HG02623 (cell line): ENCODE data around the gene TUB.

Source experiments
- ATAC-seq: cut with Tn5 transposase; IDR thresholded peaks from one replicate; pipeline ENCODE4 v1.9.1; 2021; ENCODE audit warnings: moderate library complexity; ENCODE audit not compliant: unreplicated experiment

Gene TUB

DNA sequence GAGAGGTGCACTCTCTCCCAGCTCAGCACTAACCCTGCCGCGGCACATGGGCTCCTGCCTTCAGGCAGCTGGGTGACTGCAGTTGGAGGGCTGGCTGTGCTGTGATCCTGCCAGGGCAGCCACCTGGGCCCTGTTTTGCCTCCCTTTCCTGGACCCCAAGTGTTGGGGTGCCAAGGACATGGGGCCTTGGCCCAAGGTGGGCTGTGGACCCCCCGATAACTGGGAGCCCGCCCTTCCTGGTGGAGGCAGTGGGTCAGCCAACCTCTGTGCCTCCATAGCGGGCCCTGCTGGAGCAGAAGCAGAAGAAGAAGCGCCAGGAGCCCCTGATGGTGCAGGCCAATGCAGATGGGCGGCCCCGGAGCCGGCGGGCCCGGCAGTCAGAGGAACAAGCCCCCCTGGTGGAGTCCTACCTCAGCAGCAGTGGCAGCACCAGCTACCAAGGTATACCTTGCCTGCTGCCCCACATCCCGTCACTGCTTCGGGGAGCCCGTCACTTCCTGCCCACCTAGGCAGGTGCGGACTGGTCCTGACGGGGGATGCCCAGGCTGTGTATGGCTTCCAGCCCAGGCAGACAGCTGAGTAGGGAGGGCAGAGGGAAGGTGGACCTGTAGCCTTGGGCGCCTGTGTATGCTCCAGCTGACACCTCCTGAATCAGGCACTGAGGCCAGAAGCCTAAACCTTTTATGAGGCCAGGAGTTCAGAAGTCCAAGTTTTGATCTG lies 8.9 kb downstream of the TUB start:
- ATAC-seq, result no peak

DNA sequence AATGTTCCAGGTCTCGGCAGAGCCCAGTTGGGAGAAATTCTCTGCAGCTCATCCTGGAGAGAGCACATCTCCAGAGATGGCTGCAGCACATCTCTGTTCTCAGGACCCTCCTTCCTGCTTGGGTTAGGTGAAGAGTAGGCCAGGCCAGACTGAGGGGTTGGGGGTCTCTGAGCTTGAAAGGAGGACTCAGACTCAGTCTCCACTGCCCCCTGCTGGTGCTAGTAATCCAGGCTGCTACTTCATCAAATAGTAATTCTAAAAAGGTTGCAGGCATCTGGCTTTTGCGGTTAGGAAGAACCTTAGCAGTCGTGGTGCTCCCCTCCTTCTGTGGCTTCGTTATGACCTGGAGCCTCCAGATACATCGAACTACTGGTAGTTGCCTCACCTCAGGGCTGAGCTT lies 9.7 kb downstream of the TUB start:
- no peak for ATAC-seq

DNA sequence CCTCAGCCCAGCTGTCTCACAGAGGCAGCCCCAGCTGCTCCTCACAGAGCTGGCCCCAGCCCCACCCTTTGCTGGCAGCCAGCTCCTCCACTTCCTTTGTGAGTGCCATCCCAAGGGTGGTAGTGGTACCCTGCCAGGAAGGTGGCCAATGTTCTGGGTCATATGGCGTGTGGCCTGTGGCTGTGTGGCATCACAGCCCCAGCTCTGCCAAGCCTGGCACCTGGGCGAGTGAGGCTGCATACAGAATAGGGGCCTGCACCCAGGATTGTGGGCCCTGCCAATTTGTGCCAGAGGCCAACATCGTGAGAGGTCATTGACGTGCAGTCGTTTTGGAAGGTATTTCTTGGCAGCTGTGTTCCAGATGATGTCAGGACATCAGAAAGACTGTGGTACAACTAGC lies 10.7 kb downstream of the TUB start:
- ATAC-seq, result no peak

DNA sequence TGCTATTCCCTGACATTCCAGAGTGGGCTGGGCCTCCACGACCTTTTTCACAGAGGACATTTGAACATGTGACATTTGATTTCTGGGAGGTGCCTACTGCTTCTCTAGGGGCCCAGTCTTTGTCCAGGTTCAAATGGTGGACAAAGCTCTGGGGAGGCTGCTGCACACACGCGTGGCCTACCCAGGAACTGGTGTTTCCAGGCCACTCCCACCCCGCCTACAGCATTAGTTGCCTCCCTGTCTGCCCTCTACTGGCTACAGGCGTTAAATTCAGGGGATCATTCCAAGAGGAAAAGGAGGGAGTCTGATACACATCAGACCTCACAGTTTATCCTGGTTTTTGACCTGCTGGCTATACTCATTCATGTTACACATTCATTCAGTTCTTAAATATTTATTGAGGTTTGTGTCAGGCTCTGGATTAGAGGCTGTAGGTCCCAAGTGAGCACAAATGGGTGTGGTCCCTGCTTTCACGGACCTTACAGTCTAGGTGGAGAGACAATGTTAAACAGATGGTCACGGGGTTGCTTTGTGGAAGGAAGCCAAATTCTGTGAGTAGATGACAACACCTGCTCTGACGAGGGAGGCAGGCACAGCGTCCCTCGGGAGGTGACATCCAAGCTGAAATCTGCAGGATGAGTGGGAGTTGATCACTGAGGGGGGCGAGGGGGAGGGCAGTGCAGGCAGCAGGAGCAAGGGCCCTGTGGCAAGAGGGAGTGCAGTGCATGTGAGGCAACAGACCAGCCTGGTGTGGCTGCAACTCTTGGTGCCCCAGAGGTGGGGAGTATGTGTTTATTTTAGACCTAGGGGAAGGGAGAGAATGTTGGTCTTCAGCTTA lies 11.8 kb downstream of the TUB start:
- ATAC-seq, result peak; percentile 70

DNA sequence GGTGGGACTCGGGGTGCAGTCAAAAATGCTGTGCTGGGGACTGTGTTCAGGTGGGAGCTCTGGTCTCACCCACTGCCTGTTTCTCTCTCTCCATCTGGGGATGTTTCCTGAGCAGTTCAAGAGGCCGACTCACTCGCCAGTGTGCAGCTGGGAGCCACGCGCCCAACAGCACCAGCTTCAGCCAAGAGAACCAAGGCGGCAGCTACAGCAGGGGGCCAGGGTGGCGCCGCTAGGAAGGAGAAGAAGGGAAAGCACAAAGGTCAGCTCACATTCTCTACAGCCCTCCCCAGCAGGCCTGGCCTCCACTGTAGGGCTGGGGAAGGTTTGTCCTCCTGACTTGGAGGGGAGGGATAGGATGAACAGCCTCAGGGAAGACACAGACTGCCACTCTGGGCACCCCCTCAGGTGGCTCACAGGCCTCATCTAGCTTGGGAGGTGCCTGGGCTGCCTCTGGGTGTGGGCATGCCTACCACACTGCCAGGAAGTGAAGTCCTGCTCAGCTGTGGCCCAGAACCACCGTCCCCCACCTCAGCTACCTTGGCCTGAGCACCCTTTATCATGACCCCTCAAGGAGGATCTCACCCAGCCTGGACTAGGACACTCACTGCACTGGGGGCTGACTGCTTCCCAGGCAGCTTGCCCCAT lies 13.0 kb downstream of the TUB start:
- ATAC-seq, result no peak

DNA sequence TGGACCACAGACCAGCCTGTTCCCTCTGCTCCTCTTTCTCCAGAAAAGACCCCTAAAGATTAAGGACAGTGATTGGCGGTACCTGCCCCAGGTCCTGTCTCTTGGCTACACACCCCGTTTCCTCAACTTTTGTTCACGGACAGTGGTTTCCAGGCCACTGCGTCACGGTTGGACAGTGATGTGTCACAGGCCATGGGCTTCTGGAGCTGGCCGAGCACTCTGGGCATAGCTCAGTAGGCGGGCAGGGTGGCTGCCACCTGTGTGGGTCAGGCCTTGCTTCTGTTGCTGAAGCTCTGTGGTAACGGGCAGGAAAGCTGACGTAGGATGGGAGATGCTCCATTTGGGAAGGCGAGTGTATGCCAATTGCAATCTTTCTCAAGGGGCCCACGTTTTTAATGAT lies 13.6 kb downstream of the TUB start:
- ATAC-seq, result no peak

DNA sequence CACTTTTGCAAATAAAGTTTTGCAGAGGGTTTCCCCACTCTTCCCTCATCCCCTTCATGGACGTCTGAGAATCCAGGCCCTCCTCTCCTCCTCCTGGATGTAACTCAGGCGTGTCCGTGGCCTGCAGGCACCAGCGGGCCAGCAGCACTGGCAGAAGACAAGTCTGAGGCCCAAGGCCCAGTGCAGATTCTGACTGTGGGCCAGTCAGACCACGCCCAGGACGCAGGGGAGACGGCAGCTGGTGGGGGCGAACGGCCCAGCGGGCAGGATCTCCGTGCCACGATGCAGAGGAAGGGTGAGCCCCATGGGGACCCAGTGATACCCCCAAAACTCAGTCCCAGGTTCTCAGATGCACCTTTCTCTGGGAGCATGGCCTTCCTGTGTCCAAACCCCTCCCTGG lies 14.4 kb downstream of the TUB start:
- ATAC-seq, result no peak

DNA sequence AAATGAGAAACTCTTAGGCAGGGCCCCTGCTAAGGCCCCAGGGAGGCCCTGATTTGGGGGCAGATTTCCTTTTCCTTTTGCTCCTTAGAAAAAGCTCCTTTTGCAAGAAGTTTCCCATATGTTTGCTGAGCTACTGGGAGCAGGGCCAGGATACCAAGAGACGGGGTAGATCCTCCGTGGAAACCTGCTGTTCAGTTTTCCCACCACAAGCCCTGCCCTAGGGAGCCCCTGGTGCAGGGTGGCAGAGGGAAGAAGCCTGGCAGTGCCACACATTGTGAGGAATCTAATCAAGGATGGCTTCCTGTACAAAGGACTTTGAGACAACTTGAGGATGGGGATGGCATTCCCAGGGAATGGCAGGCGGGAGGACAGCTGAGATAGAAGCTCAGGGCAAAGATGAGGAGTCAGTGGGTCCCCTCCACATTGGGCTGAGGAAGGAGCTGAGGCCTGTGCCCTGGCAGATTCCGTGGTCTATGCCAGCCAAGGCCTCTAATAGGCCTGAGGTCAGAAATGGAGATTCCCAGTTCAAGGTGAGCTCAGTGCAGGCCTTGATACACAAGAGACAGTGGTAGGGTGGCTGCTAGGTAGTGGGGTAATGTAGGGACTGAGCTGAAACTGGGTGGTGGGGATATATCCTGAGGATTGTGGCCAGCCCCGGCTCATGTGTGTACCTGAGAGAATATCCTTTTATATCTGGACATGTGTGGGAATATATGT lies 15.0 kb downstream of the TUB start:
- no peak for ATAC-seq

DNA sequence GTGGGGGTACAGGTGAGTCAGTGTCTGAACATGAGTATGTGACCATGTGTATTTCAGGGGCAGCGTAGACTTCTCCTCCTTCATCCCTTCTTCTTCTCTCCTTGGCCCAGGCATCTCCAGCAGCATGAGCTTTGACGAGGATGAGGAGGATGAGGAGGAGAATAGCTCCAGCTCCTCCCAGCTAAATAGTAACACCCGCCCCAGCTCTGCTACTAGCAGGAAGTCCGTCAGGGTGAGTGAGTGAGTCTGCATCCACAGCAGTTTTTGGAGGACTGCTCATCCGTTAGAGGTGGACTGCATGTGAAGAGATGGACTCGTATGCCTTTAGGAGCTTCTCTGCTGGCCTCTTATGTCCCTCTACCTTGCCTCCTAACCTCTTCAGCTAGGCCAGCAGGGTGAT lies 15.6 kb downstream of the TUB start:
- no peak for ATAC-seq

DNA sequence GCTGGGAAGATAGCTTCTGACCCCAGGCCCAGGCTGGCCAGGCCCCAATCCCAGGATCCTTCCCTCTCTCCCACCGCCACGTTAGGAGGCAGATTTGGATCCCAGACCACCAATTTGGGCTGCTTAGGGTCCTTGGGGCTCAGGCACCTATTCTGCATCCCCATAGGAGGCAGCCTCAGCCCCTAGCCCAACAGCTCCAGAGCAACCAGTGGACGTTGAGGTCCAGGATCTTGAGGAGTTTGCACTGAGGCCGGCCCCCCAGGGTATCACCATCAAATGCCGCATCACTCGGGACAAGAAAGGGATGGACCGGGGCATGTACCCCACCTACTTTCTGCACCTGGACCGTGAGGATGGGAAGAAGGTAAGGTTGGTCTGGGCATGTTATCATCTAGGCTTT lies 16.1 kb downstream of the TUB start:
- ATAC-seq, result no peak

DNA sequence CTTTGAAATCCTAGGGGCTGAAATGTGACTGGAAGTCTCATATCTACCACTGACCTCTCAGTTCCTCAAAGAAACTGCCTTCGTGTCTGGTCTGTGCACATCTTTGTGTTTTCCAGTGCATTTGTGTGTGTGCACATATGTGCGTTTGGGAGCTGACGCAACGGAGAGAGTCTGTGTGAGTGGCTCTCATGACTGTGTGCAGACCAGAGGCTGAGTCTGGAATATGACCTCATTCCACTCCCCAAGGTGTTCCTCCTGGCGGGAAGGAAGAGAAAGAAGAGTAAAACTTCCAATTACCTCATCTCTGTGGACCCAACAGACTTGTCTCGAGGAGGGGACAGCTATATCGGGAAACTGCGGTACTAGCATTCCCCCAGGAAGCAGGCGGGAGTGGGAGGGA lies 16.5 kb downstream of the TUB start:
- no peak for ATAC-seq

DNA sequence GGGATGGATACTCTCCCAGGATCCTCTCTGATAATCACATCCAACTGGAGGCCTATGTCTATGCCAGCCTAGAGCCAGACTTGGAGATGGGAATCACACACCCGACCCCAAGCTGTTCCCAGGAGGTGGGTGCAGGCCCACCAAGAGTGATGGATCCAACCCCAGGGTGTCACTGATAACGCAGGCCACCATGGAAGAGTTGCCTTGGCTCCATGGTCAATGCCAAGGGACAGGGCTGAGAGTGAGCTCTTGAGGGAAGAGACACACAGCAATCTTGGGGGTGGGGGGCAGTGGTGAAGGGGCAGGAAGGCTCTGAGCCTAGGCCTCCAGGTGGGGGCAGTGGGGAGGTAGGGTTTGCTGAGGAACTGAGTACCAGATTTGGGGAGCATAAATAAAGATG lies 16.9 kb downstream of the TUB start:
- no peak for ATAC-seq

DNA sequence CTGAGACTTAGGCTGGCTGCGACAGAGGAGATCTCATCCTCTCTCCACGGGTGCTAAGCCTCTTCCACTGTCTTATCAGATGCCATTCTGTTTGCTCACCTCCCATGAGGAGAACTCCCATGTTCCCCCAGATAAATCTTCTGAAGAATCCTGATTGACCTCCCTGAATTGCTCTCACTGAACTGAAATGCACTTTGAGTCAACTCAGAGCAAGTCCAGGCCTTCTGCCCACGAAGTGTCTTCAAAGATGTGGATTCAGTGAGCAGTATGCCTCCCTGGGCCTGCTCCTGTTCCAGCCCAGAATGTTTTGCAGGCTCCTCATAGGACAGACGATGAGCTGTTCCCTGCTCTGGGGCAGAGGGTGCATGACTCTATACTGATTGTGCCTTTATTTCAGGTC lies 17.4 kb downstream of the TUB start:
- no peak for ATAC-seq

DNA sequence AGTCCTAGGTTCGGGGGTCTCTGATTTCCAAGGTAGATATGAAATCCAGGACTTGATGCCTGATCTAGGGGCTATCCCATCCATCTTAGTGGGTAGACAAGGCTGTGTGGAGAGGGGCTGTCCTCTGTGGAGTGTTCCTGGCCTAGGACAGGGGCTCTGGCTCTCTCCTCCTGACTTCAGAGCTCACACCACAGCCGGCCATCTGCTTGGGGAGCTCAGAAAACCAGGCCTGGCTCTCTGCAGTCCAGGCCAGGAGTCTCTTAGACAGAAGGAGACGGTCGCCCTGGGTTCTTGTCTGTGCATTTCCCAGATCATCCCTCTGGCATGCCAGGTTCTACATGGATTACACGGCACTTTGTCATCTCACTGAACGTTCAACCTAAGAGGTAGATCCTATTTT lies 17.9 kb downstream of the TUB start:
- no peak for ATAC-seq

DNA sequence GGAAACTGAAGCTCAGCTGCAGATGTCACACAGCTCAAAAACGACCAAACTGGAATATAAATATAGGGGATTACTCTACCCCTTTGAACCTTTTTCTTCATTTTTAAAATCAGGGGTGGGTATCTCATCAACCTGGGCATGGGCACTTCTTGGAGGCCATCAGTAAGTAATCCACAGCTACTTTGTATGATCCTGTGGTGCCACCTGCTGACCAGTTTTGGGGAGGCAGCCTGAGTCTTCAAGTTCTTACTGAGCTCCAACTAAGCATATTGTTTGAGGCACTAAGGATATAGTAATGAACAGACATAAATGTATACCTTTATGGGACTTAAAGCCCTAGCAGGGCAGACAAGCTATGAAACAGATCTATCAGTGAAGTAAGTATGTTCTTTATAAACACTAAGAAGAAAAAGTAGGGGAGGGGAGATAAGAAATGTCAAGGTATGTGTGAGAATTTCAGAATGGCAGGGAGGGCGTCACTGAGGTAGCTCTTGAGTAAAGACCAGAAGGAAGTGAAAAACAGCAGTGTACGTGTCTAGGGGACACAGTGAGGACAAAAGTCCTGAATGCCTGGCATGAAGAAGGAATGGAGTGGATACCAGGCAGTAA lies 18.4 kb downstream of the TUB start:
- ATAC-seq, result peak; percentile 64

DNA sequence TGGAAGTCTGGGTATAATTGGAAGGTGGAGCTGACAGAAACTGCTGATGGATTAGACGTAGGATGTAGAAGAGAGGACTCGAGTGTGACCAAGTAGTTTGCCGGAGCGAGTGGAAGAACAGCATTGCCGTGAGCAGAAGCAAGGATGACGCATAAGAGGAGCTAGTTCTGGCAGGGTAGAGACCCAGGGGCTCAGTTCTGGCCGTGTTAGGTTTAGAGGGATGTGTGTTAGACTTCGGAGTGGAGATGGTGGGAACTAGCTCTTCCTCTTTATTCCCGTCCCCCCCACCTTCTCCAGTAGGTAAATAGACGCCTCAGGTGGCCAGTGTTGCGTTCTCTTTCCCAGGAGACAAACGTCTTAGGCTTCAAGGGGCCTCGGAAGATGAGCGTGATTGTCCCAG lies 19.1 kb downstream of the TUB start:
- ATAC-seq, result no peak

DNA sequence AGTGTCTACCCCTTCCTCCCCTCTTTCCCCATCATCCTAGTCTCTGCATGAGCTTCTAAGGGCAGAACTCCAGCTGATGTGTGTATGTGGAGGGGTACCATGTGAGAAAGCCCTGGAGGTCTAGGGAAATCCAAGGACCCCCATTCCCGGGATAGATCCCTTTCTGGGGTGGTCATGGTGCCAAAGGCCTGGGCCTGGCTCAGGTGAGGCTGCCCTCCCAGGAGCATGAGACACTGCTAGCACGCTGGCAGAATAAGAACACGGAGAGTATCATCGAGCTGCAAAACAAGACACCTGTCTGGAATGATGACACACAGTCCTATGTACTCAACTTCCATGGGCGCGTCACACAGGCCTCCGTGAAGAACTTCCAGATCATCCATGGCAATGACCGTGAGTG lies 19.6 kb downstream of the TUB start:
- ATAC-seq, result no peak

DNA sequence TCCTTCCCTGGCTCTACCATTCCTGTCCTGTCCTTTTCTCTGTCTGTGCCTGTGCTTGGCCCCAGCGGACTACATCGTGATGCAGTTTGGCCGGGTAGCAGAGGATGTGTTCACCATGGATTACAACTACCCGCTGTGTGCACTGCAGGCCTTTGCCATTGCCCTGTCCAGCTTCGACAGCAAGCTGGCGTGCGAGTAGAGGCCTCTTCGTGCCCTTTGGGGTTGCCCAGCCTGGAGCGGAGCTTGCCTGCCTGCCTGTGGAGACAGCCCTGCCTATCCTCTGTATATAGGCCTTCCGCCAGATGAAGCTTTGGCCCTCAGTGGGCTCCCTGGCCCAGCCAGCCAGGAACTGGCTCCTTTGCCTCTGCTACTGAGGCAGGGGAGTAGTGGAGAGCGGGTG lies 20.4 kb downstream of the TUB start:
- ATAC-seq, result no peak

DNA sequence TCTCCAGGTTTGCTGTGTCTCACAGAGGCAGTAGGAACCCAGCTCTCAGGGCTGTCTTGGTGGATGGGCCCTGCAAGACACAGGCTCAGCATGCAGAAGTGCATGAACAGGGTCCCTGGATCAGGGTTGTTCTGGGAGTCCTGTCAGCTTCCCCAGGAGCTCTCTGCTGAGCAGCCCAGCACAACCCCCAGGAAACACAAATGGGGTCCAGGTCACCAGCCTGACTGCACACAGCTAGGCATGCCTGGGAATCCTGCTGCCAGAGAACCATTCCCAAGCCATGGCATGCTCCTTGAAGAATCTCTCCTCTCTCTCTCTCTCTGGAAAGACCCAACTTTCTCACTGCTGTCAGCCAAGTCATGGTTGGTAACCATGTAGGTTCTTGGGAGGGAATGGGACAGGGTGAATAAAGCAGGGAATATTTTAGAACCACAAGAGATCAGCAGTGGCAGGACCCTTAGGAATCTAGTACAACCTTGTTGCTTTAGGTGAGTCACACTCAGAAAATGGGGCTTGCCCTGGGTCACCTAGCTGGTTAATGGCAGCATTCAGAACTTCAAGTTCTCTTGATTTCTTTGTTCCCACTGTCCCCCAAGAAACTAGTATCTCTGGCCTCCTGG lies 21.4 kb downstream of the TUB start:
- no peak for ATAC-seq

DNA sequence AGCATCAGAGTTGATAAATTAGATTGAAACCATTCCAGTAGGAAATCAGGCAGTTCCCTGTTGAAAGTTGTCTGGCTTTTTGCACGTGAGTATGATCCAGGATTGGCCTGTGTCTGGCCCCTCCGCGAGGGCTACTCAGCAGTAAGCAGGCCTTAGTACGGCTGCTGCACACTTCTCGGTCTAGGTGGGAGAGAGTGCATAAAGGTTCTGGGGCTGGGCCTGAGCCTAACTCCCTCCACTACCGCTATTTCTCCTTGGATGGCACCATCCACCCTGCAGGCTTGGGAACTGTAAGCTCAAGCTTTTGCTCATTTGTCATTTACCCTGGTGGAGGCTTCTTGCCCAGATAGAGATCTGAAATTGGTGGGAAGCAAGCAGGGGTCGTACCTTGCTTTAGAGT lies 22.0 kb downstream of the TUB start:
- no peak for ATAC-seq

DNA sequence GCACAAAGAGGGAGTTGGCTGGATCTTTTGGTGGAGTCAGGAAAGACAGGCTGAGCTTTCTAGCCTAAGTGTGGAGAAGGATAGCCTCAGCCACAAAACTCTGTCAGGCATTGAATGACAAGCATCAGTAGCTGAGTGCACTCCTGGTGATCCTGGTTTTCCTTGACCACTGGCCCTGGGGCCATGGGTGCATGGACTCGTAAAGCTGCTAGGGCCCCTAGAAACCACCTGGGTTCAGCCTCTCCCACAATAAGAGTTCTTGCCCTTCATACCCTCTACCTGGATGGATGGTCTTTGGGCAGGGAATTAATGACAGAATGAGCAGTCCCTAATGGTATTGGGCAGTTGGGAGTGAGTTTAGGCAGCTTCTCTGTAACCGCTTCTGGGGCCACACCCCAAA lies 22.9 kb downstream of the TUB start:
- no peak for ATAC-seq
